ENCODE measurements around the gene TTLL1. TPM values are rescaled to one million over a fixed set of nuclear protein-coding genes. Genes with fewer than 3 reads are reported as not detected.

Gene TTLL1
- total and polyA plus RNA-seq, 9 of the 15 experiments (the other 6 are each of a cell fraction or from before 2014, with no cell fraction given), result 0.06 to 0.85 (median 0.17) TPM

DNA sequence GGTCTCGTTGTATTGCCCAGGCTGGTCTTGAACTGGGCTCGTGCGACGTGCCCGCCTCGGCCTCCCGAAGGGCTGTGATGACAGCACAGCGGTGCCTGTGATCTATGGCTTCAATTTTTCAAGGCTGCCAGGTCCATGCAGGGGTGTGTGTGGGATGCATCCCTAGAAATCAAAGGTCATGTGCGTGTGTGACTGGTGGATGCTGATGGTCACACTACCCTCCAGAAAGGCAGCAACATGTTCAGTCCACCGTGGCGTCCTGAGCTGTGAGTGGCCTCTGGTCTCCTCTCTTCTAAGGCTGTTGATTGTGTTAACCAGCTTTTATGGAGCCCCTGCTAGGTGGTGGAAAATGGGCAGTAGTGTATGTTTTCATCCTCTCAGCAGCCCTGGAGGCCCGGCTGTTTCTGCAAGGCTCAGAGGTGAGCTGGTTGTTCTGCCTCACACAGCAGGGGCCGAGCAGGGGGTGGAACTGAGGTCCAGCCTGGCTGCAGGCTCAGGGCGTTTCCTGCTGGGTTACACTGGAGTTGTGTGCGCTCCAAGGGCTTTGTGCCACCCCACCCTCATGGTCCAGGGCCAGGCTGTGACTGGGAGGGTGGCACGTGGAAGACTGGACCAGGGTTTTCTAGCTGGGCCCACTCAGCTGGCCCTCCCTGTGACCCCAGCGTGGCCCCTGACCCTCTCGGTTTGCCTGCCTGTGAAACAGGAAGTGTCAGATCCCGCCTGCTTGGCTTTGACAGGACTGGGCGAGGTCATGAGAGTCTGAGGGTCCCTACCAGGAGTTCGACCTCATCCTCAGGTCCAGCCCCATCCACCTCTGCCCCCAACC lies 29.0 kb upstream of the TTLL1 start (continued):
- TF ChIP-seq, protein P1, sequence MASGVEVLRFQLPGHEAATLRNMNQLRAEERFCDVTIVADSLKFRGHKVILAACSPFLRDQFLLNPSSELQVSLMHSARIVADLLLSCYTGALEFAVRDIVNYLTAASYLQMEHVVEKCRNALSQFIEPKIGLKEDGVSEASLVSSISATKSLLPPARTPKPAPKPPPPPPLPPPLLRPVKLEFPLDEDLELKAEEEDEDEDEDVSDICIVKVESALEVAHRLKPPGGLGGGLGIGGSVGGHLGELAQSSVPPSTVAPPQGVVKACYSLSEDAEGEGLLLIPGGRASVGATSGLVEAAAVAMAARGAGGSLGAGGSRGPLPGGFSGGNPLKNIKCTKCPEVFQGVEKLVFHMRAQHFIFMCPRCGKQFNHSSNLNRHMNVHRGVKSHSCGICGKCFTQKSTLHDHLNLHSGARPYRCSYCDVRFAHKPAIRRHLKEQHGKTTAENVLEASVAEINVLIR (CRISPR knock-in tag; IDR thresholded peaks at IDR 0.05), result no peak
- TF ChIP-seq, protein P2, sequence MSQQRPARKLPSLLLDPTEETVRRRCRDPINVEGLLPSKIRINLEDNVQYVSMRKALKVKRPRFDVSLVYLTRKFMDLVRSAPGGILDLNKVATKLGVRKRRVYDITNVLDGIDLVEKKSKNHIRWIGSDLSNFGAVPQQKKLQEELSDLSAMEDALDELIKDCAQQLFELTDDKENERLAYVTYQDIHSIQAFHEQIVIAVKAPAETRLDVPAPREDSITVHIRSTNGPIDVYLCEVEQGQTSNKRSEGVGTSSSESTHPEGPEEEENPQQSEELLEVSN (IDR thresholded peaks at IDR 0.05; ENCODE audit: borderline replicate concordance in 1 of 2, extremely low read depth in 1 of 2, insufficient read depth in 1 of 2, insufficient read length in 1 of 2, low read depth in 1 of 2, low read length in 1 of 2, poor library complexity in 1 of 2, severe bottlenecking in 1 of 2), result peak in 1 of 2 experiments; percentile 21
- TF ChIP-seq ZNF134 (CRISPR knock-in tag; conservative IDR thresholded peaks at IDR 0.05), result no peak
- no peak for TF ChIP-seq HNRNPL (IDR thresholded peaks at IDR 0.05; ENCODE audit: low read depth, low read length)

DNA sequence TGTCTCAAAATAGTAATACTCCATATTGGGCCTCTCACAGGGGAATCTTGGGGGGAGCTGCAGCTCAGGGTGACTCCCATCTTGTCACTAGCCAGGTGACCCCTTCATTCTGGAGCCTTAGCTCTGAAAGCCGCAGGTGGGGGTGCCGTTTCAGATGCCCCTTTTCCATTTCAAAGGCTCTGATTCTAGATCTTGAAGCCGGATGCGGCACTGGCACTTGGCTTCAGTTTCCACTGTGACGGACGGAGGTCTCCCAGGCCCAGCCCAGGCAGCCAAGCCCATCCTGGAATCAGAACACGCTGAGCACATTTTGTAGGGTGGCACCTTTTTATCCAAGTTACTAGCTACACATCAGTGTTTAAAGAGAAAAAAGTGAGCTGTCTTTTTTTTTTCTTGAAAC lies 27.7 kb upstream of the TTLL1 start:
- H3K9me3 ChIP-seq (replicated peaks; ENCODE audit: control insufficient read depth, insufficient read depth, low read depth, low read length), result no peaks in the 10 kb centered on the region
- in situ Hi-C loops (cut with MboI) (no loop called here), intact Hi-C loops (cut with micrococcal nuclease) (no loop called here)
- BruUV-seq (replicated peaks), result no TSS peak
- H3K9ac ChIP-seq (ENCODE audit: insufficient read depth in 1 of 2, low read depth in 2 of 2, low read length in 2 of 2), result no peak overlapping the region
- FAIRE-seq, result no peak
- no peak for TF ChIP-seq NFE2 (IDR thresholded peaks at IDR 0.05; ENCODE audit: low read depth)
- TF ChIP-seq DACH1 (IDR thresholded peaks at IDR 0.05; ENCODE audit: partially characterized antibody), result no peak
- TF ChIP-seq RUNX1 (IDR thresholded peaks at IDR 0.05; ENCODE audit: low read depth), result no peak
- TF ChIP-seq XRCC3 (IDR thresholded peaks at IDR 0.05), result no peak
- TF ChIP-seq, protein P3, sequence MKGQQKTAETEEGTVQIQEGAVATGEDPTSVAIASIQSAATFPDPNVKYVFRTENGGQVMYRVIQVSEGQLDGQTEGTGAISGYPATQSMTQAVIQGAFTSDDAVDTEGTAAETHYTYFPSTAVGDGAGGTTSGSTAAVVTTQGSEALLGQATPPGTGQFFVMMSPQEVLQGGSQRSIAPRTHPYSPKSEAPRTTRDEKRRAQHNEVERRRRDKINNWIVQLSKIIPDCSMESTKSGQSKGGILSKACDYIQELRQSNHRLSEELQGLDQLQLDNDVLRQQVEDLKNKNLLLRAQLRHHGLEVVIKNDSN (CRISPR knock-in tag; IDR thresholded peaks at IDR 0.05), result no peak
- TF ChIP-seq HIVEP1 (CRISPR knock-in tag; IDR thresholded peaks at IDR 0.05), result no peak
- TF ChIP-seq NCOR1 (IDR thresholded peaks at IDR 0.05), result no peak
- no peak for TF ChIP-seq NELFE (IDR thresholded peaks at IDR 0.05; ENCODE audit: insufficient read depth, insufficient read length)
- TF ChIP-seq, protein P4, sequence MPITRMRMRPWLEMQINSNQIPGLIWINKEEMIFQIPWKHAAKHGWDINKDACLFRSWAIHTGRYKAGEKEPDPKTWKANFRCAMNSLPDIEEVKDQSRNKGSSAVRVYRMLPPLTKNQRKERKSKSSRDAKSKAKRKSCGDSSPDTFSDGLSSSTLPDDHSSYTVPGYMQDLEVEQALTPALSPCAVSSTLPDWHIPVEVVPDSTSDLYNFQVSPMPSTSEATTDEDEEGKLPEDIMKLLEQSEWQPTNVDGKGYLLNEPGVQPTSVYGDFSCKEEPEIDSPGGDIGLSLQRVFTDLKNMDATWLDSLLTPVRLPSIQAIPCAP (CRISPR knock-in tag; IDR thresholded peaks at IDR 0.05; ENCODE audit: borderline replicate concordance), result no peak
- H4K20me1 ChIP-seq (replicated peaks; ENCODE audit: control insufficient read depth, insufficient read depth, low read length), result no peaks in the 10 kb centered on the region
- 48% methylated on average over 5 of the region's 7 CpGs for WGBS (ENCODE audit: insufficient coverage, low coverage, missing lambda C conversion rate)
- H3K79me2 ChIP-seq (ENCODE audit: control insufficient read depth, insufficient read depth, low read length), result no peaks in the 10 kb centered on the region
- no peaks in the 10 kb centered on the region for H3K27me3 ChIP-seq (ENCODE audit: control insufficient read depth in 2 of 2, insufficient read depth in 2 of 2, low read length in 2 of 2)
- H2AFZ ChIP-seq (ENCODE audit: low read depth, low read length), result no peak overlapping the region
- no peak for ATAC-seq
- H3K27ac ChIP-seq (ENCODE audit: extremely low read depth, low read depth, low read length), result no peak overlapping the region
- no peaks in the 10 kb centered on the region for H3K36me3 ChIP-seq (ENCODE audit: control insufficient read depth, insufficient read depth, low read length)
- peaks cover 9 to 10% of the 10 kb centered on the region in 2 experiments; a peak in 3 of 5 replicates for H3K4me1 ChIP-seq (replicated peaks in 1 of 2; ENCODE audit: control insufficient read depth in 2 of 2, insufficient read depth in 2 of 2, low read length in 2 of 2)
- no peak for DNase-seq (ENCODE audit: extremely low read depth in 1 of 4, low spot score in 3 of 4)
- ChIA-PET CTCF (ENCODE audit: low intra/inter-chr PET ratio) (no interaction called here), POLR2A (interaction anchor here (1.6 kb wide), 1 partner anchor 27 kb away, joined by 4 read pairs; no protein-coding TSS in a partner anchor)
- no peaks in the 10 kb centered on the region for H3K9me1 ChIP-seq (ENCODE audit: control insufficient read depth, insufficient read depth, low read length)
- H3K4me2 ChIP-seq (ENCODE audit: insufficient read depth, low read length), result no peak overlapping the region
- no peak overlapping the region for H3K4me3 ChIP-seq

Measured in K562 (cell line).